Ascending aorta (tissue), 2 donors: ENCODE results near the gene PRTFDC1. TPM values are rescaled to one million over a fixed set of nuclear protein-coding genes. Genes with fewer than 3 reads are reported as not detected.

Experiments
- DNase-seq, 2 donors: peaks; one replicate each; pipeline ENCODE4 v3.0.0-alpha.2; 2019; ENCODE audit warnings: low spot score in 2 of 2
- H3K27ac ChIP-seq, 2 donors: fragments of 200-600 bp; sonication (generic); one replicate each; pipeline ENCODE4 v1.5.1; 2016 to 2017; ENCODE audit warnings: mild to moderate bottlenecking in 1 of 2
- H3K27me3 ChIP-seq: fragments of 200-600 bp; sonication (generic); one replicate; pipeline ENCODE4 v1.5.1; 2017
- H3K36me3 ChIP-seq, 2 donors: fragments of 200-600 bp; sonication (generic); one replicate each; pipeline ENCODE4 v1.5.1; 2016
- H3K4me1 ChIP-seq, 2 donors: fragments of 200-600 bp; sonication (generic); one replicate each; pipeline ENCODE4 v1.5.1; 2016 to 2017; ENCODE audit warnings: mild to moderate bottlenecking in 1 of 2
- H3K4me3 ChIP-seq, 2 donors: fragments of 200-600 bp; sonication (generic); one replicate each; pipeline ENCODE4 v1.5.1; 2016 to 2017; ENCODE audit warnings: mild to moderate bottlenecking in 1 of 2
- H3K9me3 ChIP-seq, 2 donors: fragments of 200-600 bp; sonication (generic); one replicate each; pipeline ENCODE4 v1.5.1; 2016
- CTCF ChIP-seq, 3 experiments: fragments of 200-600 bp in 2 of 3; fragments of 450-650 bp in 1 of 3; sonication (generic) in 2 of 3; IDR thresholded peaks; one replicate each; pipeline ENCODE4 v1.5.1; 2016 to 2019; ENCODE audit warnings: antibody characterized with exemption in 3 of 3, mild to moderate bottlenecking in 1 of 3, moderate library complexity in 1 of 3
- intact Hi-C: fragments of 100-400 bp; cut with DNase I; formaldehyde crosslinking; loops from one replicate; pipeline ENCODE4 v1.15.1; 2023
- total RNA-seq: library from RNA; depleted of rRNA; stranded (reverse); fragments of >200 nt; gene quantifications from one replicate; pipeline ENCODE4 v1.1.0, GENCODE V29; 2016

Gene PRTFDC1
- total RNA-seq, 1 donor from 2014 or later = 3.6 TPM

- no peak for DNase-seq
- no peaks in the 10 kb centered on the region for H3K9me3 ChIP-seq
- no peak for TF ChIP-seq CTCF (IDR thresholded peaks at IDR 0.05)
- intact Hi-C loops = no loop called here
- no peaks in the 10 kb centered on the region for H3K27me3 ChIP-seq
- no peaks in the 10 kb centered on the region for H3K4me1 ChIP-seq
- H3K27ac ChIP-seq = no peak overlapping the region
- H3K4me3 ChIP-seq = no peak overlapping the region
- no peaks in the 10 kb centered on the region for H3K36me3 ChIP-seq
These were observed 127.9 kb downstream of the PRTFDC1 start for GRCh38 chr10:24824536-24824935.

- no peaks in the 10 kb centered on the region for H3K9me3 ChIP-seq
- TF ChIP-seq CTCF (IDR thresholded peaks at IDR 0.05) = no peak
- H3K4me1 ChIP-seq = no peaks in the 10 kb centered on the region
- H3K27ac ChIP-seq = no peak overlapping the region
- intact Hi-C loops = no loop called here
- DNase-seq = no peak
- no peaks in the 10 kb centered on the region for H3K36me3 ChIP-seq
- H3K27me3 ChIP-seq = no peaks in the 10 kb centered on the region
- H3K4me3 ChIP-seq = no peak overlapping the region
These were observed 128.3 kb downstream of the PRTFDC1 start for GRCh38 chr10:24824124-24824523.

GRCh38 chr10:24822590-24822989, 129.8 kb downstream of the PRTFDC1 start:
- Histone ChIP-seq H3K27me3 (no peaks in the 10 kb centered on the region), H3K4me1 (no peaks in the 10 kb centered on the region)

GRCh38 chr10:24821986-24822385, 130.4 kb downstream of the PRTFDC1 start:
- Histone ChIP-seq H3K27ac (no peak overlapping the region), H3K36me3 (no peaks in the 10 kb centered on the region), H3K27me3 (no peaks in the 10 kb centered on the region), H3K4me1 (no peaks in the 10 kb centered on the region), H3K4me3 (no peak overlapping the region), H3K9me3 (no peaks in the 10 kb centered on the region)
- no peak for DNase-seq
- no peak for TF ChIP-seq CTCF (IDR thresholded peaks at IDR 0.05)
- intact Hi-C loops = no loop called here

More at GRCh38 chr10:24822590-24822989, 129.8 kb downstream of the PRTFDC1 start:
- no peak for DNase-seq
- Histone ChIP-seq H3K36me3 (no peaks in the 10 kb centered on the region), H3K27ac (no peak overlapping the region), H3K4me3 (no peak overlapping the region), H3K9me3 (no peaks in the 10 kb centered on the region)
- TF ChIP-seq CTCF (IDR thresholded peaks at IDR 0.05) = no peak
- intact Hi-C loops = no loop called here

GRCh38 chr10:24816868-24817396, 135.5 kb downstream of the PRTFDC1 start:
- intact Hi-C loops = no loop called here
- no peaks in the 10 kb centered on the region for H3K4me1 ChIP-seq
- no peak overlapping the region for H3K27ac ChIP-seq
- H3K4me3 ChIP-seq = no peak overlapping the region
- no peak for DNase-seq
- no peak for TF ChIP-seq CTCF (IDR thresholded peaks at IDR 0.05)
- no peaks in the 10 kb centered on the region for H3K9me3 ChIP-seq
- no peaks in the 10 kb centered on the region for H3K27me3 ChIP-seq
- no peaks in the 10 kb centered on the region for H3K36me3 ChIP-seq
